ENCODE results near the gene SCNM1. TPM values are rescaled to one million over a fixed set of nuclear protein-coding genes. Genes with fewer than 3 reads are reported as not detected.
A peak's percentile ranks its signal among the peaks of the same experiment; 100 is the strongest.

The SCNM1 gene
- total and polyA plus RNA-seq, 9 of the 15 experiments (the other 6 are each of a cell fraction or from before 2014, with no cell fraction given): 17.2 to 204 (median 63.0) TPM

- Histone ChIP-seq H4K20me1 (replicated peaks; ENCODE audit: control insufficient read depth, insufficient read depth, low read length) (no peaks in the 10 kb centered on the region), H3K4me1 (replicated peaks in 1 of 2; ENCODE audit: control insufficient read depth in 2 of 2, insufficient read depth in 2 of 2, low read length in 2 of 2) (peaks cover 10 to 16% of the 10 kb centered on the region in 2 experiments; a peak in 4 of 5 replicates), H3K79me2 (ENCODE audit: control insufficient read depth, insufficient read depth, low read length) (peaks cover 31% of the 10 kb centered on the region), H3K4me3 (peak overlapping the region; percentile 64), H3K27ac (ENCODE audit: extremely low read depth, low read depth, low read length) (peak overlapping the region; percentile 65), H3K9ac (ENCODE audit: insufficient read depth in 1 of 2, low read depth in 2 of 2, low read length in 2 of 2) (peak overlapping the region; percentile 87 to 92), H3K9me1 (ENCODE audit: control insufficient read depth, insufficient read depth, low read length) (no peaks in the 10 kb centered on the region), H3K9me3 (replicated peaks; ENCODE audit: control insufficient read depth, insufficient read depth, low read depth, low read length) (no peaks in the 10 kb centered on the region), H3K4me2 (ENCODE audit: insufficient read depth, low read length) (peak overlapping the region; percentile 96), H2AFZ (ENCODE audit: low read depth, low read length) (peak overlapping the region; percentile 94), H3K27me3 (ENCODE audit: control insufficient read depth in 2 of 2, insufficient read depth in 2 of 2, low read length in 2 of 2) (no peaks in the 10 kb centered on the region), H3K36me3 (ENCODE audit: control insufficient read depth, insufficient read depth, low read length) (peaks cover 32% of the 10 kb centered on the region; the same call in 2 of the 3 replicates)
- no TSS peak for BruUV-seq (replicated peaks)
- 2% methylated on average over 14 of the region's 15 CpGs for WGBS (ENCODE audit: insufficient coverage, low coverage, missing lambda C conversion rate)
- ATAC-seq (peak; percentile 15), FAIRE-seq (no peak), DNase-seq (ENCODE audit: extremely low read depth in 1 of 4, low spot score in 3 of 4) (no peak)
- in situ Hi-C loops (cut with MboI): no loop called here
- TF ChIP-seq ZNF384 (IDR thresholded peaks at IDR 0.05; ENCODE audit: low read depth, low read length) (peak; percentile 83), TGIF2 (CRISPR knock-in tag; IDR thresholded peaks at IDR 0.05) (no peak), SIN3A (IDR thresholded peaks at IDR 0.05; ENCODE audit: borderline replicate concordance in 2 of 2, control insufficient read depth in 1 of 2, low read depth in 2 of 2, low read length in 2 of 2) (peak in 1 of 2 experiments; percentile 1; a peak in 1 of 4 replicates), TEAD4 (IDR thresholded peaks at IDR 0.05; ENCODE audit: low read length) (no peak), TEAD4 (CRISPR knock-in tag; IDR thresholded peaks at IDR 0.05; ENCODE audit: borderline replicate concordance) (peak; percentile 25; the same call in 1 of the 2 replicates), ZNF263 (CRISPR knock-in tag; IDR thresholded peaks at IDR 0.05; ENCODE audit: borderline replicate concordance) (peak; percentile 21; the same call in 1 of the 2 replicates), CHD2 (IDR thresholded peaks at IDR 0.05; ENCODE audit: low read depth, low read length) (peak; percentile 50; the same call in 1 of the 2 replicates), ZNF134 (CRISPR knock-in tag; conservative IDR thresholded peaks at IDR 0.05) (no peak)
- intact Hi-C loops (cut with micrococcal nuclease): no loop called here
- CTCF ChIA-PET (ENCODE audit: low intra/inter-chr PET ratio): interaction anchor here (0.7 kb wide), 1 partner anchor 90 kb away, joined by 5 read pairs; no protein-coding TSS in a partner anchor
- POLR2A ChIA-PET: interaction anchor here (0.6 to 1.7 kb wide), 4 partner anchors 10 to 61 kb away, joined by 3 to 5 read pairs (median 4); partner anchors contain the start of genes TMOD4 and VPS72
Observed at GRCh38 chr1:151166505-151166956, 587 bp downstream of the SCNM1 start.
